ENCODE results near the gene GPR3.

Gene GPR3

GRCh38 chr1:27423709-27424108, 31.3 kb downstream of the GPR3 start:
- Histone ChIP-seq H4K20me1 (ENCODE audit: insufficient read depth, low read length, poor library complexity, severe bottlenecking) (no peaks in the 10 kb centered on the region), H3K9me3 (ENCODE audit: insufficient read depth, low read depth, low read length) (no peaks in the 10 kb centered on the region), H3K4me3 (ENCODE audit: low read length, poor library complexity, severe bottlenecking) (no peak overlapping the region), H3K9me2 (replicated peaks; ENCODE audit: low read depth, low read length) (no peaks in the 10 kb centered on the region), H3K4me2 (ENCODE audit: low read depth, low read length, poor library complexity, severe bottlenecking) (peak overlapping the region; percentile 10), H3K79me2 (ENCODE audit: insufficient read depth, low read length) (peaks cover 78% of the 10 kb centered on the region), H3K4me1 (ENCODE audit: insufficient read depth, low read length, poor library complexity, severe bottlenecking) (peaks cover 64% of the 10 kb centered on the region), H3K36me3 (ENCODE audit: insufficient read depth, low read length) (peaks cover 35% of the 10 kb centered on the region; the same call in 1 of the 2 replicates), H3K27me3 (ENCODE audit: insufficient read depth, low read length, poor library complexity, severe bottlenecking) (no peaks in the 10 kb centered on the region), H2AFZ (ENCODE audit: low read length) (no peak overlapping the region), H3K9ac (ENCODE audit: low read depth, low read length, poor library complexity, severe bottlenecking) (peak overlapping the region; percentile 31), H3F3A (ENCODE audit: low read depth) (peaks cover 14% of the 10 kb centered on the region)
- TF ChIP-seq EZH2phosphoT487 (IDR thresholded peaks at IDR 0.05; ENCODE audit: borderline replicate concordance) = no peak
- TF ChIP-seq CTCF (conservative IDR thresholded peaks at IDR 0.05; ENCODE audit: low read length) = no peak

- no peaks in the 10 kb centered on the region for H3K9me3 ChIP-seq (ENCODE audit: insufficient read depth, low read depth, low read length)
- peak overlapping the region; percentile 80 for H3K4me2 ChIP-seq (ENCODE audit: low read depth, low read length, poor library complexity, severe bottlenecking)
- H3F3A ChIP-seq (ENCODE audit: low read depth) = peaks cover 21% of the 10 kb centered on the region
- peaks cover 86% of the 10 kb centered on the region for H3K4me1 ChIP-seq (ENCODE audit: insufficient read depth, low read length, poor library complexity, severe bottlenecking)
- no peak overlapping the region for H2AFZ ChIP-seq (ENCODE audit: low read length)
- H3K9me2 ChIP-seq (replicated peaks; ENCODE audit: low read depth, low read length) = no peaks in the 10 kb centered on the region
- H3K79me2 ChIP-seq (ENCODE audit: insufficient read depth, low read length) = peaks cover 83% of the 10 kb centered on the region
- no peaks in the 10 kb centered on the region for H3K27me3 ChIP-seq (ENCODE audit: insufficient read depth, low read length, poor library complexity, severe bottlenecking)
- peak overlapping the region; percentile 74 for H3K9ac ChIP-seq (ENCODE audit: low read depth, low read length, poor library complexity, severe bottlenecking)
- H3K36me3 ChIP-seq (ENCODE audit: insufficient read depth, low read length) = peaks cover 27% of the 10 kb centered on the region; the same call in 1 of the 2 replicates
- H3K4me3 ChIP-seq (ENCODE audit: low read length, poor library complexity, severe bottlenecking) = peak overlapping the region; percentile 62
- no peaks in the 10 kb centered on the region for H4K20me1 ChIP-seq (ENCODE audit: insufficient read depth, low read length, poor library complexity, severe bottlenecking)
- TF ChIP-seq EZH2phosphoT487 (IDR thresholded peaks at IDR 0.05; ENCODE audit: borderline replicate concordance) (no peak), CTCF (conservative IDR thresholded peaks at IDR 0.05; ENCODE audit: low read length) (no peak)
Measured at GRCh38 chr1:27427329-27427728, 34.9 kb downstream of the GPR3 start.

- Histone ChIP-seq H3F3A (ENCODE audit: low read depth) (peaks cover 19% of the 10 kb centered on the region), H2AFZ (ENCODE audit: low read length) (no peak overlapping the region), H3K27me3 (ENCODE audit: insufficient read depth, low read length, poor library complexity, severe bottlenecking) (no peaks in the 10 kb centered on the region), H3K4me1 (ENCODE audit: insufficient read depth, low read length, poor library complexity, severe bottlenecking) (peaks cover 84% of the 10 kb centered on the region), H3K79me2 (ENCODE audit: insufficient read depth, low read length) (peaks cover 82% of the 10 kb centered on the region), H3K4me2 (ENCODE audit: low read depth, low read length, poor library complexity, severe bottlenecking) (peak overlapping the region; percentile 80), H3K9ac (ENCODE audit: low read depth, low read length, poor library complexity, severe bottlenecking) (peak overlapping the region; percentile 74), H3K4me3 (ENCODE audit: low read length, poor library complexity, severe bottlenecking) (peak overlapping the region; percentile 62), H3K9me2 (replicated peaks; ENCODE audit: low read depth, low read length) (no peaks in the 10 kb centered on the region), H4K20me1 (ENCODE audit: insufficient read depth, low read length, poor library complexity, severe bottlenecking) (no peaks in the 10 kb centered on the region), H3K36me3 (ENCODE audit: insufficient read depth, low read length) (peaks cover 27% of the 10 kb centered on the region; the same call in 1 of the 2 replicates), H3K9me3 (ENCODE audit: insufficient read depth, low read depth, low read length) (no peaks in the 10 kb centered on the region)
- TF ChIP-seq EZH2phosphoT487 (IDR thresholded peaks at IDR 0.05; ENCODE audit: borderline replicate concordance) = no peak
- TF ChIP-seq CTCF (conservative IDR thresholded peaks at IDR 0.05; ENCODE audit: low read length) = no peak
Measured at GRCh38 chr1:27427816-27428315, 35.4 kb downstream of the GPR3 start.
